K562 (cell line): Measurements from ENCODE around the gene HK1. TPM values are rescaled to one million over a fixed set of nuclear protein-coding genes. Genes with fewer than 3 reads are reported as not detected.

Source experiments
- AFF4 ChIP-seq: sonication (generic); formaldehyde crosslinking; IDR thresholded peaks from 2 replicates; pipeline ENCODE4 v1.8.0; 2023; ENCODE audit warnings: mild to moderate bottlenecking, missing genetic modification reagents
- ARID3B ChIP-seq: fragments of 250-450 bp; sonication (Bioruptor Pico); IDR thresholded peaks from 2 replicates; pipeline ENCODE4 v1.4.0; 2020; ENCODE audit warnings: borderline replicate concordance
- BCOR ChIP-seq: fragments of 450-650 bp; IDR thresholded peaks from 2 replicates; pipeline ENCODE4 v1.6.1; 2016
- BDP1 ChIP-seq: IDR thresholded peaks from 3 replicates; pipeline ENCODE4 v1.6.1; 2011; ENCODE audit not compliant: insufficient read length, insufficient read depth
- CCNT2 ChIP-seq: IDR thresholded peaks from 2 replicates; pipeline ENCODE4 v1.6.1; 2011; ENCODE audit warnings: borderline replicate concordance, low read depth, mild to moderate bottlenecking, moderate library complexity, mixed read lengths, low read length; ENCODE audit not compliant: insufficient read length; ENCODE audit errors: extremely low read depth
- CHD4 ChIP-seq: fragments of 200-600 bp; sonication (generic); IDR thresholded peaks from 3 replicates; pipeline ENCODE4 v1.6.1; 2012; ENCODE audit warnings: low read depth, mild to moderate bottlenecking, mixed read lengths, low read length, inconsistent platforms; ENCODE audit not compliant: insufficient read depth, insufficient replicate concordance, poor library complexity, severe bottlenecking
- EGR1 ChIP-seq: fragments of 450-650 bp; conservative IDR thresholded peaks from 2 replicates; pipeline ENCODE4 v1.6.1; 2017; ENCODE audit warnings: mild to moderate bottlenecking
- FOXP1 ChIP-seq: sonication (generic); formaldehyde crosslinking; IDR thresholded peaks from 2 replicates; pipeline ENCODE4 v1.8.0; 2022; ENCODE audit warnings: mild to moderate bottlenecking, missing genetic modification reagents
- GMEB1 ChIP-seq: fragments of 250-450 bp; sonication (Bioruptor Pico); IDR thresholded peaks from 2 replicates; pipeline ENCODE4 v1.4.0; 2020; ENCODE audit warnings: mild to moderate bottlenecking
- GTF2E2 ChIP-seq: fragments of 200-800 bp; sonication (Bioruptor generic); IDR thresholded peaks from 2 replicates; pipeline ENCODE4 v1.6.1; 2016; ENCODE audit warnings: missing genetic modification characterization, missing compliant biosample characterization
- GTF2F1 ChIP-seq: IDR thresholded peaks from 2 replicates; pipeline ENCODE4 v1.6.1; 2011; ENCODE audit warnings: low read depth, low read length, improper control_type of control experiment
- IFI16 ChIP-seq: fragments of 250-450 bp; sonication (Bioruptor Pico); IDR thresholded peaks from 2 replicates; pipeline ENCODE4 v2.1.2; 2022; ENCODE audit warnings: mild to moderate bottlenecking, inconsistent platforms
- MCM7 ChIP-seq, 2 experiments: fragments of 450-650 bp; IDR thresholded peaks; 2 replicates each; pipeline ENCODE4 v1.6.1; 2016 to 2018
- MECOM ChIP-seq: fragments of 250-450 bp; sonication (Bioruptor Pico); IDR thresholded peaks from 2 replicates; pipeline ENCODE4 v1.8.0; 2022; ENCODE audit warnings: inconsistent platforms
- MLLT1 ChIP-seq, 2 experiments: fragments of 450-650 bp; IDR thresholded peaks; 2 replicates each; pipeline ENCODE4 v1.6.1; 2016
- MXI1 ChIP-seq: IDR thresholded peaks from 2 replicates; pipeline ENCODE4 v1.6.1; 2011; ENCODE audit warnings: low read depth, mild to moderate bottlenecking, improper control_type of control experiment, low read length
- NCOA6 ChIP-seq: fragments of 450-650 bp; IDR thresholded peaks from 2 replicates; pipeline ENCODE4 v1.6.1; 2017; ENCODE audit warnings: mild to moderate bottlenecking
- TRIM24 ChIP-seq, 2 experiments: fragments of 450-650 bp; IDR thresholded peaks; 2 replicates each; pipeline ENCODE4 v1.6.1; 2016
- ZNF695 ChIP-seq: fragments of 450-650 bp; formaldehyde crosslinking; IDR thresholded peaks from 2 replicates; pipeline ENCODE4 v1.4.0; 2020; ENCODE audit warnings: mild to moderate bottlenecking, moderate library complexity
- ZNF699 ChIP-seq: fragments of 250-450 bp; sonication (Bioruptor Pico); IDR thresholded peaks from 2 replicates; pipeline ENCODE4 v1.8.0; 2021; ENCODE audit warnings: mild to moderate bottlenecking, moderate library complexity; ENCODE audit not compliant: insufficient replicate concordance
- polyA plus RNA-seq, 8 experiments: library from polyadenylated mRNA; depleted of rRNA in 4 of 8; stranded (reverse) in 5 of 8; unstranded in 3 of 8; fragments of >200 nt; fragmentation: Nextera tagmentation in 2 of 8; fragmentation: Illumina TruSeq in 1 of 8; extraction: Ambion mirVana in 2 of 8; extraction: Trizol in 1 of 8; gene quantifications; 2 replicates each; pipeline versions ENCODE4 v1.2.1 to v1.2.3, GENCODE V29; 2011 to 2014; ENCODE audit warnings: inconsistent platforms in 1 of 8, missing spikeins in 1 of 8
- total RNA-seq, 7 experiments: library from RNA; depleted of rRNA in 6 of 7; stranded (reverse); fragments of >200 nt in 6 of 7; fragmentation: Illumina TruSeq in 2 of 7; extraction: Trizol in 2 of 7; gene quantifications; 2 replicates each; pipeline versions ENCODE4 v1.2.1 to v1.2.3, GENCODE V29; 2011 to 2021; ENCODE audit warnings: low replicate concordance in 1 of 7

The HK1 gene
- total and polyA plus RNA-seq, 9 of the 15 experiments (the other 6 are each of a cell fraction or from before 2014, with no cell fraction given) = 29.2 to 444 (median 193) TPM

GRCh38 chr10:69408318-69409175 is 130.3 kb downstream of the HK1 start (continued):
- TF ChIP-seq NCOA6 = no peak
- no peak for TF ChIP-seq AFF4
- TF ChIP-seq FOXP1 (CRISPR knock-in tag) = 0 out of 2 replicates have a peak, but pooled peaks have one; percentile 22
- TF ChIP-seq EGR1 = peak; percentile 88
- TF ChIP-seq CCNT2 = no peak
- peak; percentile 88 for TF ChIP-seq BCOR
- no peak for TF ChIP-seq ZNF699 (CRISPR knock-in tag)
- TF ChIP-seq CHD4 = no peak
- no peak for TF ChIP-seq BDP1
- TF ChIP-seq MLLT1 (IDR thresholded peaks at IDR 0.05) = 0 out of 4 replicates have a peak, but pooled peaks of 1 of the 2 experiments have one; percentile 28
- TF ChIP-seq TRIM24 (IDR thresholded peaks at IDR 0.05) = 0 out of 4 replicates have a peak, but pooled peaks of 1 of the 2 experiments have one; percentile 17
- 0 out of 2 replicates have a peak, but pooled peaks have one; percentile 45 for TF ChIP-seq GMEB1 (CRISPR knock-in tag)
- TF ChIP-seq GTF2F1 = no peak
- no peak for TF ChIP-seq ARID3B (CRISPR knock-in tag)
- TF ChIP-seq MCM7 (IDR thresholded peaks at IDR 0.05) = no peak
- TF ChIP-seq ZNF695 (CRISPR knock-in tag) = no peak
- no peak for TF ChIP-seq MXI1
- no peak for TF ChIP-seq IFI16
- no peak for TF ChIP-seq GTF2E2
- no peak for TF ChIP-seq MECOM
